Measurements from ENCODE around the gene EHMT1.

EHMT1 gene

GRCh38 chr9:137818286-137818685, 199.5 kb downstream of the EHMT1 start (continued):
- TF ChIP-seq, protein P1, sequence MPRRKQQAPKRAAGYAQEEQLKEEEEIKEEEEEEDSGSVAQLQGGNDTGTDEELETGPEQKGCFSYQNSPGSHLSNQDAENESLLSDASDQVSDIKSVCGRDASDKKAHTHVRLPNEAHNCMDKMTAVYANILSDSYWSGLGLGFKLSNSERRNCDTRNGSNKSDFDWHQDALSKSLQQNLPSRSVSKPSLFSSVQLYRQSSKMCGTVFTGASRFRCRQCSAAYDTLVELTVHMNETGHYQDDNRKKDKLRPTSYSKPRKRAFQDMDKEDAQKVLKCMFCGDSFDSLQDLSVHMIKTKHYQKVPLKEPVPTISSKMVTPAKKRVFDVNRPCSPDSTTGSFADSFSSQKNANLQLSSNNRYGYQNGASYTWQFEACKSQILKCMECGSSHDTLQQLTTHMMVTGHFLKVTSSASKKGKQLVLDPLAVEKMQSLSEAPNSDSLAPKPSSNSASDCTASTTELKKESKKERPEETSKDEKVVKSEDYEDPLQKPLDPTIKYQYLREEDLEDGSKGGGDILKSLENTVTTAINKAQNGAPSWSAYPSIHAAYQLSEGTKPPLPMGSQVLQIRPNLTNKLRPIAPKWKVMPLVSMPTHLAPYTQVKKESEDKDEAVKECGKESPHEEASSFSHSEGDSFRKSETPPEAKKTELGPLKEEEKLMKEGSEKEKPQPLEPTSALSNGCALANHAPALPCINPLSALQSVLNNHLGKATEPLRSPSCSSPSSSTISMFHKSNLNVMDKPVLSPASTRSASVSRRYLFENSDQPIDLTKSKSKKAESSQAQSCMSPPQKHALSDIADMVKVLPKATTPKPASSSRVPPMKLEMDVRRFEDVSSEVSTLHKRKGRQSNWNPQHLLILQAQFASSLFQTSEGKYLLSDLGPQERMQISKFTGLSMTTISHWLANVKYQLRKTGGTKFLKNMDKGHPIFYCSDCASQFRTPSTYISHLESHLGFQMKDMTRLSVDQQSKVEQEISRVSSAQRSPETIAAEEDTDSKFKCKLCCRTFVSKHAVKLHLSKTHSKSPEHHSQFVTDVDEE (CRISPR knock-in tag; IDR thresholded peaks at IDR 0.05) = no peak
- no peak for TF ChIP-seq ZNF70 (CRISPR knock-in tag; IDR thresholded peaks at IDR 0.05)

- no peak for TF ChIP-seq PPARA (CRISPR knock-in tag; IDR thresholded peaks at IDR 0.05; ENCODE audit: borderline replicate concordance)
- TF ChIP-seq, protein P2, sequence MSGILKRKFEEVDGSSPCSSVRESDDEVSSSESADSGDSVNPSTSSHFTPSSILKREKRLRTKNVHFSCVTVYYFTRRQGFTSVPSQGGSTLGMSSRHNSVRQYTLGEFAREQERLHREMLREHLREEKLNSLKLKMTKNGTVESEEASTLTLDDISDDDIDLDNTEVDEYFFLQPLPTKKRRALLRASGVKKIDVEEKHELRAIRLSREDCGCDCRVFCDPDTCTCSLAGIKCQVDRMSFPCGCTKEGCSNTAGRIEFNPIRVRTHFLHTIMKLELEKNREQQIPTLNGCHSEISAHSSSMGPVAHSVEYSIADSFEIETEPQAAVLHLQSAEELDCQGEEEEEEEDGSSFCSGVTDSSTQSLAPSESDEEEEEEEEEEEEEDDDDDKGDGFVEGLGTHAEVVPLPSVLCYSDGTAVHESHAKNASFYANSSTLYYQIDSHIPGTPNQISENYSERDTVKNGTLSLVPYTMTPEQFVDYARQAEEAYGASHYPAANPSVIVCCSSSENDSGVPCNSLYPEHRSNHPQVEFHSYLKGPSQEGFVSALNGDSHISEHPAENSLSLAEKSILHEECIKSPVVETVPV (CRISPR knock-in tag; IDR thresholded peaks at IDR 0.05) = no peak
- TF ChIP-seq OSR1 (CRISPR knock-in tag; IDR thresholded peaks at IDR 0.05) = no peak
- TF ChIP-seq ZNF70 (CRISPR knock-in tag; IDR thresholded peaks at IDR 0.05) = no peak
- TF ChIP-seq ZFP30 (CRISPR knock-in tag; IDR thresholded peaks at IDR 0.05) = no peak
- TF ChIP-seq ESRRG (CRISPR knock-in tag; IDR thresholded peaks at IDR 0.05) = no peak
- no peak for ATAC-seq
Observed at GRCh38 chr9:137820161-137820855, 201.5 kb downstream of the EHMT1 start.

DNA sequence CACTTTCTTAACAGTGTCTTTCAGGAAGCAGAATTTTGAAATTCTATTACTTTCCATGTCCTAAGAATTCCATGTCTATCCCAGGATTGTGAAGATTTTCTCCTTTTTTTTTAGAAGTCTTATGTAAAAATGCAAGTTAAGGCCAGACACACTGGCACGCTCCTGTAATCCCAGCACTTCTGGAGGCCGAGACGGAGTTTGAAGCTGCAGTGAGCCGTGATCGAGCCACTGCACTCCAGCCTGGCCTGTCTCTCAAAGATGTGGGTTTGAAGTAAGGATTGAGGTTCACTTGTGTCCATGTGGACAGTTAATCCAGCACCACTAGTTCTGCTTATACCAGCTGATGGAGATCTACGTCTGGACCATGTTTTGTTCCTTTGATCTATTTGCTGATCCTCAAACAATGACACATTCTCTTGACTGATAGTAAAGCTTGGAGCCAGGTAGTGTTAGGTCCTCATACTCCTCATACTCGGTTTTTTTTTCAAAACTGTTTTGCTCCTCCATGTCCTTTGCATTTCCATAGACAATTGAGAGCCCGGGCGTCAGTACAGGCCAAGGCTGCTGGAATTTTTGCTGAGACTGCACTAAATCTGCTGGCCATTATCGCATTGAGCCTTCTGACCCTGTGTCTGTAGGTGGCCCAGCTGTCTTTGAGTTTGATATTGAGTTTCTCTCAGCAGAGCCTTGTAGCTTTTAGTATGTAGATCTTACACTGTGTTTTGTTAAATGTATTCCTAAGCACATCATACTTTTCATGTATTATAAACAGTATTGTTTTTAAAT, 205.4 kb downstream of the EHMT1 start:
- TF ChIP-seq ARNTL (CRISPR knock-in tag; IDR thresholded peaks at IDR 0.05; ENCODE audit: borderline replicate concordance, low read depth) (no peak), OSR1 (CRISPR knock-in tag; IDR thresholded peaks at IDR 0.05) (no peak), ZFP3 (CRISPR knock-in tag; IDR thresholded peaks at IDR 0.05) (no peak)
- no peak for ATAC-seq

DNA sequence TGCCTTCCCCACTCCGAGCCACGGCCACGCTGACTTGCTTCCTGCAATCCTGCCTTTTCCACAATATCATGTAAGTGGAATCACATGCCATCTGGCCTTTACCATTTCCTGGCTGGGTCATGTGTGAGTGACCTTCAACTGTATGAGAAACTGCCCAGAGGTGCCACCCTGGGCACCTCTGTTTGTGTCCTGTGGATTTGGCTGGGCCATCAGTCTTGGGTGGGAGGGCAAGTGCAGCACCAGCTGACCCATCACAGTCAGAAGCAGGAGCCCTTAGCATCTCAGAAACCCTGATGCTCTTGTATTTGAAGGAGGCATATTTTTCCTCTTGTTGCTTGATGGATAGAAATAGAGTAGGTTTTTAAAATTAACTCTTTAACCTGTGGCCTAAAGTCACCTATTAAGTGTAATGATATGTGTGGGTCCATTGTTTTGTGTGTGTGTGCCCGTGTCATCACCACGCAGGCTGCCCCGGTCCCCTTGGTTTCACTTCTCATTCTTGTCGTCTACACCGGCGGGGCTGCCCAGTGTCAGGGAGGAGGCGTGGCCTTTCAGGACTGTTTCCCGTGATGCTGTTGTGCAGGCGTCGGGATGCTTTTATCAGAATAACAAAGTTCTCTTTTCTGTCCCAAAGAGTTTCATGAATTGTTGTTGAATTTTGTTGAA, 206.7 kb downstream of the EHMT1 start:
- no peak for ATAC-seq
- TF ChIP-seq, protein P1 (CRISPR knock-in tag; IDR thresholded peaks at IDR 0.05) = no peak
- TF ChIP-seq RARB (CRISPR knock-in tag; IDR thresholded peaks at IDR 0.05) (no peak), ZNF8 (CRISPR knock-in tag; IDR thresholded peaks at IDR 0.05) (no peak), ZFP30 (CRISPR knock-in tag; IDR thresholded peaks at IDR 0.05) (no peak), ARNTL (CRISPR knock-in tag; IDR thresholded peaks at IDR 0.05; ENCODE audit: borderline replicate concordance, low read depth) (no peak), BACH2 (CRISPR knock-in tag; IDR thresholded peaks at IDR 0.05; ENCODE audit: borderline replicate concordance) (no peak), SNAI2 (CRISPR knock-in tag; IDR thresholded peaks at IDR 0.05) (no peak), ZNF70 (CRISPR knock-in tag; IDR thresholded peaks at IDR 0.05) (no peak), ISL1 (CRISPR knock-in tag; IDR thresholded peaks at IDR 0.05) (no peak), ZNF565 (CRISPR knock-in tag; conservative IDR thresholded peaks at IDR 0.05; ENCODE audit: low read depth) (no peak), TCF4 (CRISPR knock-in tag; IDR thresholded peaks at IDR 0.05; ENCODE audit: borderline replicate concordance) (no peak), ZC3H10 (CRISPR knock-in tag; IDR thresholded peaks at IDR 0.05) (no peak), TOX (CRISPR knock-in tag; IDR thresholded peaks at IDR 0.05; ENCODE audit: borderline replicate concordance) (no peak), CREB5 (CRISPR knock-in tag; IDR thresholded peaks at IDR 0.05; ENCODE audit: low read depth) (no peak), OSR1 (CRISPR knock-in tag; IDR thresholded peaks at IDR 0.05) (no peak), PPARA (CRISPR knock-in tag; IDR thresholded peaks at IDR 0.05; ENCODE audit: borderline replicate concordance) (no peak)
- TF ChIP-seq, protein P3, sequence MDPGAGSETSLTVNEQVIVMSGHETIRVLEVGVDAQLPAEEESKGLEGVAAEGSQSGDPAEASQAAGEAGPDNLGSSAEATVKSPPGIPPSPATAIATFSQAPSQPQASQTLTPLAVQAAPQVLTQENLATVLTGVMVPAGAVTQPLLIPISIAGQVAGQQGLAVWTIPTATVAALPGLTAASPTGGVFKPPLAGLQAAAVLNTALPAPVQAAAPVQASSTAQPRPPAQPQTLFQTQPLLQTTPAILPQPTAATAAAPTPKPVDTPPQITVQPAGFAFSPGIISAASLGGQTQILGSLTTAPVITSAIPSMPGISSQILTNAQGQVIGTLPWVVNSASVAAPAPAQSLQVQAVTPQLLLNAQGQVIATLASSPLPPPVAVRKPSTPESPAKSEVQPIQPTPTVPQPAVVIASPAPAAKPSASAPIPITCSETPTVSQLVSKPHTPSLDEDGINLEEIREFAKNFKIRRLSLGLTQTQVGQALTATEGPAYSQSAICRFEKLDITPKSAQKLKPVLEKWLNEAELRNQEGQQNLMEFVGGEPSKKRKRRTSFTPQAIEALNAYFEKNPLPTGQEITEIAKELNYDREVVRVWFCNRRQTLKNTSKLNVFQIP (CRISPR knock-in tag; IDR thresholded peaks at IDR 0.05; ENCODE audit: borderline replicate concordance, low read depth) = no peak
